T-helper 2 cell treated with Interferon-gamma antibody and Interleukin-4, amounts not matched to agents 5 μg/mL and 100 μg/mL, for 36 hours (primary cell): ENCODE data around the gene RASGRF2.
A peak's percentile ranks its signal among the peaks of the same experiment; 100 is the strongest.

ENCODE experiments used
- DNase-seq: peaks from one replicate; pipeline ENCODE4 v3.0.0; 2021; ENCODE audit warnings: low spot score
- H3K27ac Mint-ChIP-seq: one replicate; pipeline ENCODE4 v1.8.0; 2021; ENCODE audit warnings: mild to moderate bottlenecking, mixed read lengths
- H3K27me3 Mint-ChIP-seq: one replicate; pipeline ENCODE4 v1.8.0; 2021; ENCODE audit warnings: low read depth, mixed read lengths
- H3K36me3 Mint-ChIP-seq: one replicate; pipeline ENCODE4 v1.8.0; 2021; ENCODE audit warnings: low read depth, mixed read lengths
- H3K4me1 Mint-ChIP-seq: one replicate; pipeline ENCODE4 v1.8.0; 2021; ENCODE audit warnings: low read depth, mixed read lengths
- H3K4me3 Mint-ChIP-seq: one replicate; pipeline ENCODE4 v1.8.0; 2022; ENCODE audit warnings: mild to moderate bottlenecking, moderate library complexity, mixed read lengths
- H3K9me3 Mint-ChIP-seq: one replicate; pipeline ENCODE4 v1.8.0; 2021; ENCODE audit warnings: mixed read lengths

RASGRF2 gene

DNA sequence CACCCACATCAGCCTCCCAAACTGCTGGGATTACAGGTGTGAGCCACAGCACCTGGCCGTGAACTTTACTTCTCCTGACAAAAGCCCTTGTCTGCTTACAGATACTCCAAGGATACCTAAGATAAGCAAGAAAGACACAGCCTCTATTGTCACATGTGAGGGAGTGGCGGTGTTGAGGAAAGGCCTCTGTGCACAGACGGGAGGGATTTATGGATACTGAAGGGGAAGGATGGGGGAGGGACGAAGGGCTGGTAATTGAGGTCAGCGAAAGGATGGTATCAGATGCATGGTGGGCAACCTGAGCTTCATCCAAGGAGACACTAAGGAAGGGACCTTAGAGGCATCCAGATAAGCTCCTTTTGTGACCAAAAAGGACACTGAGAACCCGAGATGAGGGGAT is 206.3 kb downstream of the RASGRF2 start:
- Mint-ChIP-seq H3K4me3 (no peak overlapping the region), H3K9me3 (no peaks in the 10 kb centered on the region), H3K36me3 (no peaks in the 10 kb centered on the region), H3K27me3 (no peaks in the 10 kb centered on the region), H3K4me1 (peaks cover 26% of the 10 kb centered on the region), H3K27ac (no peak overlapping the region)
- DNase-seq = no peak

DNA sequence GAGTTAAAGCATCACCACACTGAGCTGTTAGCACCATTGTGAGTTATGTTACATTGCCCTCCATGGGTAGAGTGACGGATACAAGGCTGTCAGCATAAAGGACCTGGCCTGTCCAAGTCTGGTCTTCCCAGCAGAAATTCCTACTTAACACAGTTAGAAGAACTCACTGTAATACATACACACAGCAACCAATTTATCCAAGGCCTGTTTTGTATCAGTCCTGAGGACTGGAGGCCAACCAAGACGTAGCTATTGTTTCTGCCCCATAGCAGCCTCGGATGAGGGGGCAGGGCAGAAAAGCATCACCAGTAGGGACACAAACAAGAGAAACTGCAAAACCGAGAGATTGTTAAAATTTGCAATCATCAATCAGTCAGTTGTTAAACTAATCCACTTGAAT is 206.9 kb downstream of the RASGRF2 start:
- Mint-ChIP-seq H3K27ac (no peak overlapping the region), H3K36me3 (no peaks in the 10 kb centered on the region), H3K4me3 (no peak overlapping the region), H3K4me1 (peaks cover 26% of the 10 kb centered on the region), H3K27me3 (no peaks in the 10 kb centered on the region), H3K9me3 (no peaks in the 10 kb centered on the region)
- DNase-seq = no peak

DNA sequence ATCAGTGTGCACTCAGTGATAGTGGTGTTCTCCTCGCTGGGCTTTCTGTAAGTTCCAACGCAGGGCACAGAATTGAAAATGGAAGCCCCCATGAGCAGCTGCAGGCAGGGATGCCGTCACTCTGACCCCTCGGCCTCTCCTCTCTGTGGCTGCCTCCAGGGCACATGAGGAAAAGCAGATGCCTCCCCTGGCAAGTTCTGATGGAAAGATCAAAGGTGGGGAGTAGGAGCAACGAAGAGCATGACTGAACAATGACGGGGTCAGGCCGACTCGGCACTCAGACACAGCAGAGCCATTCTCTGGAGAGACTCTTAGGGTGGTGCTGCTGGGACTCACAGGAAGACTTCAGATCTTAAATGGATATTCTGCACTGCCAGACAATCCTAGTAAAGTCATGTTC is 207.4 kb downstream of the RASGRF2 start:
- Mint-ChIP-seq H3K4me1 (peaks cover 26% of the 10 kb centered on the region), H3K4me3 (no peak overlapping the region), H3K9me3 (no peaks in the 10 kb centered on the region), H3K36me3 (no peaks in the 10 kb centered on the region), H3K27me3 (no peaks in the 10 kb centered on the region), H3K27ac (no peak overlapping the region)
- DNase-seq = no peak

DNA sequence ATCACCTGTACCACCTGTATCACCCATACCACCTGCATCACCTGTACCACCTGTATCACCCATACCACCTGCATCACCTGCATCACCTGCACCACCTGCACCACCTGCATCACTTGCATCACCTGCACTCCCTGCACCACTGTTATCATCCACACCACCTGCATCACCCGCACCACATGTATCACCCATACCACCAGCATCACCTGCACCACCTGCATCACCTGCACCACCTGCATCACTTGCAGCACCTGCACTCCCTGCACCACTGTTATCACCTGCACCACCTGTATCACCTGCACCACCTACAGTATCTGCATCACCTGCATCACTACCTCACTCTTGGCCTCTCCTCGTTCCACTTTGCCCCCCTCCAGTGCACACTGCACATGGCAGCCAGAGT is 209.8 kb downstream of the RASGRF2 start:
- Mint-ChIP-seq H3K27ac (no peak overlapping the region), H3K36me3 (no peaks in the 10 kb centered on the region), H3K4me3 (no peak overlapping the region), H3K9me3 (no peaks in the 10 kb centered on the region), H3K4me1 (peaks cover 15% of the 10 kb centered on the region), H3K27me3 (no peaks in the 10 kb centered on the region)
- DNase-seq = no peak

DNA sequence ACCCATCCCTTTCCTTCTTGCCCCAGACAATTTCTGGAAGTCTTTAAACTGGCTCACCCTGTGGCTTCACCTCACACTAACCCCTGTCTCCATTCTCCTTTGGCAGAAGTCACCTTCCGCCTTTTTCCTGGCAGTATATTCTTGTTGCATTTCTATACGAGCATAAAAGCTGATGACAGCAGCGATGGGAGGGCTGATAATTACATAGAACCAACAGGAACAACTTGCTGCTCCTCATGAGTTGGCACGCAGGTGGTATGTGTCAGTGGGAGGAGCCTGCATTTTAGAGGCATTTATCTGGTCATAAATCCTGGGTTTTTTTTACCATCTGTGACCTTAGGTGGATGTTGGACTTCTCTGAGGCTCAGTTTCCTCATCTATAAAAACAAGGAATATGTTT is 211.6 kb downstream of the RASGRF2 start:
- H3K9me3 Mint-ChIP-seq = no peaks in the 10 kb centered on the region
- no peaks in the 10 kb centered on the region for H3K27me3 Mint-ChIP-seq
- no peaks in the 10 kb centered on the region for H3K36me3 Mint-ChIP-seq
- no peak overlapping the region for H3K4me3 Mint-ChIP-seq
- H3K4me1 Mint-ChIP-seq = peaks cover 12% of the 10 kb centered on the region
- H3K27ac Mint-ChIP-seq = no peak overlapping the region
- DNase-seq = no peak

DNA sequence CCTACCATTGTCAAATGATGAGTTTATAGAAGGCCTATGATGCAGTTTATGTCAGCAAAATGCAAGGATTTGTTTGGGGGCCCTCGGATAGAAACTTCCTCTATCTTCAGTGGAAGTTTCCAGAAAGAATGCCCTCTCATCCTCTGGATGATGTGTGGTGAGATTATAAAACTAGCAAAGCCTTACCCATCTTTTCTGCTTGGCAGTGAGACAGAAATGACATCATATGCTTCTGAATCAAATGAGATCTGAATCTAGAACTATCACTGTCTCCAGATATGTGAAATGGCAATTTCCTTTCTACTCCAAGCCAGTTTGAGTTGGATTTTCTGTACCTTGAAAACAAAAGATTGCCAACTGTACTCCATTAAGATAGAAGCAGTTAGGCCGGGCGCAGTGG is 212.5 kb downstream of the RASGRF2 start:
- no peak for DNase-seq
- no peaks in the 10 kb centered on the region for H3K27me3 Mint-ChIP-seq
- H3K4me1 Mint-ChIP-seq = peaks cover 14% of the 10 kb centered on the region
- no peaks in the 10 kb centered on the region for H3K36me3 Mint-ChIP-seq
- no peak overlapping the region for H3K27ac Mint-ChIP-seq
- H3K9me3 Mint-ChIP-seq = no peaks in the 10 kb centered on the region
- H3K4me3 Mint-ChIP-seq = no peak overlapping the region

DNA sequence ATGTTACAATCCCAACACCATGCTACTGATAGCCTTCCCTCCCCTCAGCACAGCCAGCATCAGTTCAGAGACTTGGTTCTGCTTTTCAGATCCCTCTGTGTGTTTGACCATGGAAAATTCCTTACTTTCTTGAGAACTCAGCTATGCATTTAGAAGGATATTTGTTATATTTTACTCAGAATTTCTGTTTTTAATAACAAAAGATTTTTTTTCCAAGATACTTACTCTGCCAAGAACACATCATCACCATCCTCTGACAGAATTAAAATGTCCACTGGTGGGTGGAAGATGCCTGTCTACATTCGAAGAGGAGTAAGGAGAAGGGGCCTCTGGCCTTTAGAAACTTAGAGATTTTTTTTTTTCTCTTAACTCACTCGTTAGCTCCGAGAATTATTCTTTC is 216.9 kb downstream of the RASGRF2 start:
- H3K9me3 Mint-ChIP-seq = no peaks in the 10 kb centered on the region
- no peak overlapping the region for H3K4me3 Mint-ChIP-seq
- no peak for DNase-seq
- H3K27ac Mint-ChIP-seq = no peak overlapping the region
- H3K36me3 Mint-ChIP-seq = no peaks in the 10 kb centered on the region
- no peaks in the 10 kb centered on the region for H3K27me3 Mint-ChIP-seq
- H3K4me1 Mint-ChIP-seq = peaks cover 12% of the 10 kb centered on the region

DNA sequence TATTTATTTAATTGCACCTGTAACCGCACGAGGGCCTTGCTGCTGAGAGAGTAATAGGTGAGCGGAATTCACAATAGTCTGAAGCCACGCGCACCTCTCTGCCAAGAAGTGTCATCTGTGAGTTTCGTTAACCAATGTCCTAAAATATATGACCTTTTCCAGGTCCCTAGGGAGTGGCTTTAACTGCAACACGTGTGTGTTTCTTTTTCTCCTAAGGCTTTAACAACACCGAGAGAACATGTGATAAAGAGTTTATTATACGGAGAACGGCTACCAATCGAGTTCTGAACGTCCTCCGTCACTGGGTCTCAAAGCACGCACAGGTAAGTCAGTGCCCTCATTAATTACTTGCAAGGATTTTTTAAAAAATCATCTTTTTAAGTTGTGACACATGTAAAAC is 219.8 kb downstream of the RASGRF2 start:
- DNase-seq = no peak
- no peak overlapping the region for H3K27ac Mint-ChIP-seq
- H3K27me3 Mint-ChIP-seq = no peaks in the 10 kb centered on the region
- H3K4me1 Mint-ChIP-seq = peaks cover 32% of the 10 kb centered on the region
- peaks cover 2% of the 10 kb centered on the region for H3K36me3 Mint-ChIP-seq
- no peaks in the 10 kb centered on the region for H3K9me3 Mint-ChIP-seq
- no peak overlapping the region for H3K4me3 Mint-ChIP-seq

DNA sequence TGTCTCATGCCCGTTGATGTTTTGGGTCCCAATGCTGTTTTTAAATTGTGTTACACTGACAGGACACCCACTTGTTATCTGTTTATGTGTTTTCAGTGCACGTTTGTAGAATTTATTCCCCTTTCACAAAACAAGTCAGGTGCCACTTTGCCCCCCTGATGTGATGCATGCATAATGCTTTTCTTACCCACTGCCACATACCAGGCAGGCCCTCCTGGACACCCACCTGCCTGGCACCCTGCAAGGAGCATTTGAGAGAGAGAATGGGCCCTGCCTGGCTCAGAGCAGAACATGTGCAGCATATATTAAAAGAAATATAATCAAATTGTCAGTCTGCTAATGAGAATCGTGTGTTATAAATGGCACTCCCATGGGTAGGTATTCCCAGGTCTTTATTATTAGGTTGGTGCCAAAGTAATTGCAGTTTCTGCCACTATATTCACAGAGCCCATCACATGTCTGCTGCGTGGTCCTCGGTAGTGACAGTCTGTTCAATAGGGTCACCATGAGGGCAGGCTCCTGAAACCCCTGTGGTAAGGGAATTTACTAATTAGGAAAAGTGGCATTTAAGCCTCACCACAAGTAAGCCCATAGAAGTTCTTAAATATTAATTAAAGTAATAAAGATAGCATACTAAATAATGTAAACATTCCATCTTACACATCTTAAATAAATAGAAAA is 220.8 kb downstream of the RASGRF2 start:
- Mint-ChIP-seq H3K9me3 (no peaks in the 10 kb centered on the region), H3K27me3 (no peaks in the 10 kb centered on the region), H3K36me3 (peaks cover 2% of the 10 kb centered on the region), H3K4me1 (peaks cover 32% of the 10 kb centered on the region), H3K4me3 (no peak overlapping the region), H3K27ac (no peak overlapping the region)
- no peak for DNase-seq

DNA sequence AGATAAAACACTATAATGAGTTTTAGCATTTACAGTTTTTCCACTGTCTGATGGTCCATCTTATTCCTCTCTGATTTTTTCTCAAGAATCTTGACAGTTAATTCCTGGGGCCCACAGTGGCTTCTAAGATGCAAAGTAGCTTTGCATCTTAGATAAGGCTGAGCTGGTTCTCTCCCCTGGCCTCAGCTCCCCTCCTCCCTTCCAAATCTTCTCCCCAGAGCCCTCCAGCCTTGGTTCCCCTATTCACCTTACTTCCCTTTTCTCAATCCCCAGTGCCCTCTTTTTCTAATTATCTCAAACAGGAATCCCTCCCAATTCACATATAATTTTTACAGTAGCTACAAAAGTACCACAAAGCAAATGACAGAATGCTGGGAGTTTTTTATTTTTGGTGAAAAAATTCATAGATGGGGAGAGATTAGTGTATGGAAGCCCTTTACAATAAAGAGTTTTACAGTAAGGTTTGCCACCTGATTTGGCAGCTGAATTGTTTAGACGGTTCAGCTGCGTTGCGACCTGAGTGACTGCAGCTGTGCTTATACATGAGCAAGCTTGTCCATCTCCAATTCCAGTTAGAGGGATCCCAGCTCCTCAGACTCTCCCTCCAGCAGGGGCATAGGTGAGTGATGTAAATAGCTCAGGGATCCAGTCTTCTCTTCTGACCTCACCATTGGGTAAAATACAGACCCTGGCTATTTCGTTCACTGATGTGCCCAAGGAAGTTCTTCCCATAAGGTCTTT is 221.6 kb downstream of the RASGRF2 start:
- DNase-seq = no peak
- Mint-ChIP-seq H3K27me3 (no peaks in the 10 kb centered on the region), H3K4me3 (no peak overlapping the region), H3K4me1 (peaks cover 30% of the 10 kb centered on the region), H3K36me3 (peaks cover 2% of the 10 kb centered on the region), H3K9me3 (no peaks in the 10 kb centered on the region), H3K27ac (no peak overlapping the region)

DNA sequence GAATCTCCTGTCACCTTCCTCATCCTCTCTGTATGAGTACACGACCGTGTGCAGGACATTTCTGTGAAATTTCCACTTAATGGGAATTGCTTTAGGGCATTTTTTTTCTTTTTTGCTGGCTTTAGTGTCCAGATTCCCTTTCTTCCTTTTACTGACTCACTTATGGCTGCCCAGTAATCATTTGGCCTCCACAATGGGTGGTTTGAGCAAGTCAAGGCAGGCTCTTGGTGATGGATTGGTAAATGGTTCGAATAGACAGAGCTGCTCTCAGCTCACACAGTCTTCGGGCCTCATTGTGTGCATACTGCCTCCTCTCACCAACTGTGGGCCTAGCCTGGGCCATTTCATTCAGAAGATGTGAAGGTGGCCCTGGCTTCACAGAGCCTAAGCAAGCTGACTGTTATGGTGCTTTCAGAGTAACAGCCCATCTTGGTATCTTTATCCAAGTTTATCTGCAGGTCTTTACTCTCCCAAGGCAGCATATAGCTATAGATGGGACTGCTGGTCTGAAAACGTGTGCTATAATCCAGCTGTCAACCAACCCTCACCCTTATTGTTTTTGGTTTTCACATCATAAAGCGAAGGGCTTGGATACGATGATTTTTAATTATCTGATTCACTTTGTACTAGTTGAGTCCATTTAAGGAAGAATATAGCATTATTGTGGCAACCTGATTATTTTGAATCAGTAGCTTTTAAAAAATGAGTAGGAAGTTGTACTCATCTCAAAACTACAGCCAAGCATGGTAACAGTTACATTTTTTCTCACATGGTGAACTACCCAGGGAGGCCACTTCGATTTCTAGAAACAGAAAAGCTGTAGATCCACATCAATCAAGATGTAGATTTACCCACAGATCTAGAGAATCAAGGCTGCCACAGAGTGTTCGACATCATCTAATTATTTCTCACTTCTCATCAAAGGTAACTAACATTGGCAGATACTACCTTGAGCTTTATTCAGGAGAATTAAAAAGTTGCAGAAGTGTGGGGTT is 222.5 kb downstream of the RASGRF2 start:
- Mint-ChIP-seq H3K27me3 (no peaks in the 10 kb centered on the region), H3K4me1 (peaks cover 31% of the 10 kb centered on the region), H3K36me3 (peaks cover 2% of the 10 kb centered on the region), H3K9me3 (no peaks in the 10 kb centered on the region), H3K4me3 (peak overlapping the region; percentile 5), H3K27ac (peak overlapping the region; percentile 11)
- DNase-seq = peak; percentile 11

DNA sequence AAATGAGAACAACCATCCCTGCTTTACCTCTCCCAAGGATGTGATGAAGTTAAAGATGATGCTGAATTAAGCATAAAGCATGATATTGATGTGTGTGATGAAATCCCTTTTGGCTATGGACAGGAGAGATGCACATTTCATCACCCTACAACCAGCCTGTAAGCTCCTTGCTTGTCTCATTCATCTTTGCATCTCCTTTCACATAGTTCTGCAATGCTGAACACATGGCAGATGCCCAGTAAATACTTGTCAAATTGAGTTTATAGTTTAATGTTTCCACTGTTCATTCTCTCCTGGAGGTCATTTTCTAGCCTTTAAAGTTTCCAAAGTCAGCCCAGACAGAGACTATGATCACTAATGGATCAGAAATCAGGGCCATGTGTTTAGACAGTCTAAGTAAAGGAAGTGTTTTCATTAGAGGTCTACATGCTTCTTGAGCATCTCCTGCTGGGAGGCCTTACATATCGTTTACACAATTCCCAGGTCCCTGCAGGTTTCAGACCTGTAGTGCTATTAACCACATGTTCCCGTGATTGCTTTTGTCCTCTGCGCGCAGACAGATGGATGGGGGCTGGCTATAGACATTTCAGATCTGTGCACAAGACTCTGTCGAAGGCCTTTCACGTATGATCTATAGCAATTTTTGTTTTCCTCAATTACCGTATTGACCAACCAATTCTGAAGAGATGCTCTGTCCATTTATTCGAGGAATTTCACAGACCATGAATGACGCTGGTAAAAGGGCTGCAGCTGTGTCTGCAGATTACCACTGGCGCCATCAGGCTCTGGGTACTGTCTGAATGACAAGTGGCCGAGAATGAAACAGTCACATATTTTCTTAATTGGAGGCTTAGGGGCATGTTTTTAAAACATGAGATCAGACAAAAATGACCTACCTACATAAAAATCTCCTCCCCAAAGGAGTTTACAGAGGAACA is 223.9 kb downstream of the RASGRF2 start:
- Mint-ChIP-seq H3K27ac (peak overlapping the region; percentile 24), H3K27me3 (no peaks in the 10 kb centered on the region), H3K36me3 (peaks cover 2% of the 10 kb centered on the region), H3K4me3 (no peak overlapping the region), H3K4me1 (peaks cover 36% of the 10 kb centered on the region), H3K9me3 (no peaks in the 10 kb centered on the region)
- DNase-seq = no peak

DNA sequence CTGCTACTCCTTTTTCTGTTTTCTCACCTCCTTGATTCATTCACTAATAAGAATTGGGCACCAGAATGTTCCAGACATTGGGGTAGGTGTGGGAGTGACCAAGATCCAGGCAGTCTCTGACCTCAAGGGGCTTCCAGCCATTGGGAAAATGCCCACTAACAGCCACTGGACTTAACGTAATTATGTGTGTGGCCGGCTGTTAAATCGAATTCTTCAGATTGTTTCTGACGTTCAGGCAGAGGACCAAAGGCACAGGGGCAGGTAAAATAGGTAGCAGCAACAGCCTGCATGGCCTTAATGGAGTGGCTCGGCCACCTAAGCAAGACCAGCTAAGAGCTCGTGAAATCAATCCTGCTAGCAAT is 224.6 kb downstream of the RASGRF2 start:
- no peak for DNase-seq
- Mint-ChIP-seq H3K4me3 (no peak overlapping the region), H3K9me3 (no peaks in the 10 kb centered on the region), H3K27me3 (no peaks in the 10 kb centered on the region), H3K4me1 (peaks cover 36% of the 10 kb centered on the region), H3K36me3 (peaks cover 2% of the 10 kb centered on the region), H3K27ac (no peak overlapping the region)
